ENCODE measurements around the gene MGMT. TPM values are rescaled to one million over a fixed set of nuclear protein-coding genes. Genes with fewer than 3 reads are reported as not detected.

MGMT gene
- total and polyA plus RNA-seq, 2 donors from 2014 or later, result 25.9 to 70.0 TPM

DNA sequence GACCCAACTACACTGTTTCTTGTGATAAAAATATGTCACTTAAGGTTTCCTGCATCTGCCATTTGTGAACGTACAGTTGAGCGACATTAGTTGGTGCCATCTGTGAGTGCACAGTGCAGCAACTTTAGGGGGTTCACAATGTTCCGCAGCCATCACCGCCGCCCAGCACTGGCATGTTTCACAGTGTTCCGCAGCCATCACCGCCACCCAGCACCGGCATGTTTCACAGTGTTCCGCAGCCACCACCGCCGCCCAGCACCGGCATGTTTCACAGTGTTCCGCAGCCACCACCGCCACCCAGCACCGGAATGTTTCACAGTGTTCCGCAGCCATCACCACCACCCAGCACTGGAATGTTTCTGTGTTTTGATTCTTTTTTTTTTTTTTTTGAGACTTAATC, 83.0 kb downstream of the MGMT start:
- no peak for DNase-seq
- no peaks in the 10 kb centered on the region for H3K27me3 ChIP-seq (ENCODE audit: control insufficient read depth, insufficient read depth, low read length)
- no peak overlapping the region for H3K27ac ChIP-seq (ENCODE audit: low read depth in 2 of 2, low read length in 2 of 2)
- H3K4me1 ChIP-seq (ENCODE audit: control insufficient read depth in 2 of 3, insufficient read depth in 2 of 3, low read depth in 1 of 3, low read length in 3 of 3), result peaks cover 0 to 2% (median 0%) of the 10 kb centered on the region in 3 donors
- no peak overlapping the region for H3K9ac ChIP-seq (ENCODE audit: low read length in 3 of 3)
- no peak overlapping the region for H3K4me3 ChIP-seq (ENCODE audit: low read length in 3 of 3)
- H3K36me3 ChIP-seq (ENCODE audit: control insufficient read depth in 2 of 3, insufficient read depth in 3 of 3, low read length in 3 of 3), result no peaks in the 10 kb centered on the region
- FAIRE-seq, result no peak
- TF ChIP-seq, protein P1, sequence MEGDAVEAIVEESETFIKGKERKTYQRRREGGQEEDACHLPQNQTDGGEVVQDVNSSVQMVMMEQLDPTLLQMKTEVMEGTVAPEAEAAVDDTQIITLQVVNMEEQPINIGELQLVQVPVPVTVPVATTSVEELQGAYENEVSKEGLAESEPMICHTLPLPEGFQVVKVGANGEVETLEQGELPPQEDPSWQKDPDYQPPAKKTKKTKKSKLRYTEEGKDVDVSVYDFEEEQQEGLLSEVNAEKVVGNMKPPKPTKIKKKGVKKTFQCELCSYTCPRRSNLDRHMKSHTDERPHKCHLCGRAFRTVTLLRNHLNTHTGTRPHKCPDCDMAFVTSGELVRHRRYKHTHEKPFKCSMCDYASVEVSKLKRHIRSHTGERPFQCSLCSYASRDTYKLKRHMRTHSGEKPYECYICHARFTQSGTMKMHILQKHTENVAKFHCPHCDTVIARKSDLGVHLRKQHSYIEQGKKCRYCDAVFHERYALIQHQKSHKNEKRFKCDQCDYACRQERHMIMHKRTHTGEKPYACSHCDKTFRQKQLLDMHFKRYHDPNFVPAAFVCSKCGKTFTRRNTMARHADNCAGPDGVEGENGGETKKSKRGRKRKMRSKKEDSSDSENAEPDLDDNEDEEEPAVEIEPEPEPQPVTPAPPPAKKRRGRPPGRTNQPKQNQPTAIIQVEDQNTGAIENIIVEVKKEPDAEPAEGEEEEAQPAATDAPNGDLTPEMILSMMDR (IDR thresholded peaks at IDR 0.05; ENCODE audit: borderline replicate concordance, extremely low read depth, insufficient read depth), result no peak
- no peaks in the 10 kb centered on the region for H3K9me3 ChIP-seq (ENCODE audit: control insufficient read depth in 2 of 3, insufficient read depth in 1 of 3, low read length in 3 of 3)
- intact Hi-C loops (cut with DNase I), result no loop called here

GRCh38 chr10:129550658-129551057, 83.6 kb downstream of the MGMT start:
- intact Hi-C loops (cut with DNase I), result no loop called here
- no peak overlapping the region for H3K4me3 ChIP-seq (ENCODE audit: low read length in 3 of 3)
- no peaks in the 10 kb centered on the region for H3K27me3 ChIP-seq (ENCODE audit: control insufficient read depth, insufficient read depth, low read length)
- no peaks in the 10 kb centered on the region for H3K9me3 ChIP-seq (ENCODE audit: control insufficient read depth in 2 of 3, insufficient read depth in 1 of 3, low read length in 3 of 3)
- FAIRE-seq, result no peak
- H3K4me1 ChIP-seq (ENCODE audit: control insufficient read depth in 2 of 3, insufficient read depth in 2 of 3, low read depth in 1 of 3, low read length in 3 of 3), result peaks cover 0 to 2% (median 0%) of the 10 kb centered on the region in 3 donors
- H3K36me3 ChIP-seq (ENCODE audit: control insufficient read depth in 2 of 3, insufficient read depth in 3 of 3, low read length in 3 of 3), result no peaks in the 10 kb centered on the region
- TF ChIP-seq, protein P1 (IDR thresholded peaks at IDR 0.05; ENCODE audit: borderline replicate concordance, extremely low read depth, insufficient read depth), result no peak
- no peak overlapping the region for H3K27ac ChIP-seq (ENCODE audit: low read depth in 2 of 2, low read length in 2 of 2)
- no peak for DNase-seq
- no peak overlapping the region for H3K9ac ChIP-seq (ENCODE audit: low read length in 3 of 3)

DNA sequence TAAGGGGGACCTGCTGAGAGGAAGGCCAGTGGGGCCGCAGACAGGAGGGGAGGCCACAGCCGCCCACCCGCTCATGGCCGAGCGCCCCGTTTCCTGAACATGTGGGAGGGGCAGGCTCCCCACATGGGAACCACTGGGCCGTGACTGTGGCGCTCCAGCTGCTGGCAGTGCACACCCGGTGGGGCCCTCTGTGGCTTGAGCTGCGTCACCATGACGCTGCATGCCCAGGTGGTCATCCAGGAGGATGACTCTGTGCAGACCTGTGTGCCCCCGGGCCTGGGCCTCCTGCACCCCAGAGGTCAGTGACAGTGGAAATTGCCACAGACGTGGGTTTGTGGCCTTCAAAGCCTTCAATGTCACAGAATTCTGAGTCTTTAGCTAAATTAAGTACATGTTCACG, 85.1 kb downstream of the MGMT start:
- intact Hi-C loops (cut with DNase I), result no loop called here
- FAIRE-seq, result no peak
- no peaks in the 10 kb centered on the region for H3K9me3 ChIP-seq (ENCODE audit: control insufficient read depth in 2 of 3, insufficient read depth in 1 of 3, low read length in 3 of 3)
- no peak overlapping the region for H3K4me3 ChIP-seq (ENCODE audit: low read length in 3 of 3)
- no peaks in the 10 kb centered on the region for H3K27me3 ChIP-seq (ENCODE audit: control insufficient read depth, insufficient read depth, low read length)
- H3K27ac ChIP-seq (ENCODE audit: low read depth in 2 of 2, low read length in 2 of 2), result no peak overlapping the region
- H3K9ac ChIP-seq (ENCODE audit: low read length in 3 of 3), result no peak overlapping the region
- TF ChIP-seq, protein P1 (IDR thresholded peaks at IDR 0.05; ENCODE audit: borderline replicate concordance, extremely low read depth, insufficient read depth), result no peak
- H3K4me1 ChIP-seq (ENCODE audit: control insufficient read depth in 2 of 3, insufficient read depth in 2 of 3, low read depth in 1 of 3, low read length in 3 of 3), result peaks cover 0 to 2% (median 0%) of the 10 kb centered on the region in 3 donors
- no peak for DNase-seq
- H3K36me3 ChIP-seq (ENCODE audit: control insufficient read depth in 2 of 3, insufficient read depth in 3 of 3, low read length in 3 of 3), result no peaks in the 10 kb centered on the region

DNA sequence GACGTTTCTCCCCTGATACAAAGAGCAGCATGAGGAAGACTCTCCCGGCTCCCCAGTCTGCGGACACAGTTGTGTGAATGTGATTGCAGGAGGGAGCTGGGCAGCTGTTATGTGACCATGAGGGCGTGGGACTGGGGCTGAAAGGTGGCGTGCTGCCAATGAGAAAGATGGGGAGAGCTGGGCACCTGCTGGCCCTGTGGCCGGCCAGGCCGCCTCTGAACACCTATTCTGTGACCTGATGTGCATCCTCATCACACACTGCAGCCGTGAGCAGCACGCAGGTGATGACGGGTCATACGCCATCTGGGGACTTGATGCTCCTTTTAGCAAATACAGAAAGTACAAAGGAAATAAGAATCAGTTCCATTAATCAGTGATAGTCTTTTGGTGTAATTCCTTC, 86.9 kb downstream of the MGMT start:
- intact Hi-C loops (cut with DNase I), result no loop called here
- Histone ChIP-seq H3K4me1 (ENCODE audit: control insufficient read depth in 2 of 3, insufficient read depth in 2 of 3, low read depth in 1 of 3, low read length in 3 of 3) (no peaks in the 10 kb centered on the region), H3K27ac (ENCODE audit: low read depth in 2 of 2, low read length in 2 of 2) (no peak overlapping the region), H3K27me3 (ENCODE audit: control insufficient read depth, insufficient read depth, low read length) (no peaks in the 10 kb centered on the region), H3K9ac (ENCODE audit: low read length in 3 of 3) (no peak overlapping the region), H3K4me3 (ENCODE audit: low read length in 3 of 3) (no peak overlapping the region), H3K36me3 (ENCODE audit: control insufficient read depth in 2 of 3, insufficient read depth in 3 of 3, low read length in 3 of 3) (no peaks in the 10 kb centered on the region), H3K9me3 (ENCODE audit: control insufficient read depth in 2 of 3, insufficient read depth in 1 of 3, low read length in 3 of 3) (no peaks in the 10 kb centered on the region)
- FAIRE-seq (no peak), DNase-seq (no peak)
- TF ChIP-seq, protein P1 (IDR thresholded peaks at IDR 0.05; ENCODE audit: borderline replicate concordance, extremely low read depth, insufficient read depth), result no peak
